IMR-90 (cell line): ENCODE measurements around the gene BRF1. TPM values are rescaled to one million over a fixed set of nuclear protein-coding genes. Genes with fewer than 3 reads are reported as not detected.

Experiments
- ATAC-seq: fragments of 200-7000 bp; cut with Tn5 transposase; 2 replicates; pipeline ENCODE4 v1.9.1; 2020; ENCODE audit warnings: low read depth, mild to moderate bottlenecking, moderate library complexity
- BruUV-seq: library from RNA; stranded (reverse); fragments of 400-500 nt; replicated peaks from 2 replicates; lab custom pipeline; 2021; lab: Mats Ljungman, UMichigan
- CTCF ChIA-PET: fragments of 300-600 bp; formaldehyde crosslinking; extraction: SDS; loops from one replicate; lab custom pipeline; 2021; ENCODE audit warnings: antibody characterized with exemption; lab: Yijun Ruan, JAX
- POLR2A ChIA-PET: fragments of 300-600 bp; sonication (Branson Sonifier 250); formaldehyde crosslinking; loops from one replicate; lab custom pipeline; 2022; ENCODE audit warnings: antibody characterized with exemption; ENCODE audit not compliant: unreplicated experiment; lab: Charles Lee
- DNase-seq: peaks from one replicate; pipeline ENCODE4 v3.0.0; 2013
- H2AFZ ChIP-seq: replicated peaks from 2 replicates; pipeline ENCODE3; 2013; ENCODE audit warnings: low read length, mild to moderate bottlenecking; ENCODE audit not compliant: poor library complexity
- H2AK5ac ChIP-seq: 2 replicates; pipeline ENCODE4 v1.6.1; 2013; ENCODE audit warnings: low read depth, low read length, inconsistent platforms
- H2AK9ac ChIP-seq: replicated peaks from 2 replicates; pipeline ENCODE3; 2013; ENCODE audit warnings: mild to moderate bottlenecking, low read depth, low read length, moderate library complexity; ENCODE audit not compliant: poor library complexity
- H2BK120ac ChIP-seq: 2 replicates; pipeline ENCODE4 v1.6.1; 2013; ENCODE audit warnings: low read depth, low read length, inconsistent platforms
- H2BK15ac ChIP-seq: 3 replicates; pipeline ENCODE4 v1.6.1; 2013; ENCODE audit warnings: low read depth, low read length, inconsistent platforms
- H2BK20ac ChIP-seq: 2 replicates; pipeline ENCODE4 v1.6.1; 2013; ENCODE audit warnings: low read depth, mild to moderate bottlenecking, inconsistent platforms, low read length, moderate library complexity
- H2BK5ac ChIP-seq: 2 replicates; pipeline ENCODE4 v1.6.1; 2013; ENCODE audit warnings: mild to moderate bottlenecking, low read depth, low read length, inconsistent platforms; ENCODE audit not compliant: poor library complexity, severe bottlenecking
- H3K14ac ChIP-seq: replicated peaks from 2 replicates; pipeline ENCODE4 v1.6.1; 2013; ENCODE audit warnings: low read depth, low read length, inconsistent platforms
- H3K18ac ChIP-seq: 2 replicates; pipeline ENCODE4 v1.6.1; 2013; ENCODE audit warnings: low read depth, low read length, control low read depth
- H3K23ac ChIP-seq: 2 replicates; pipeline ENCODE4 v1.6.1; 2013; ENCODE audit warnings: low read depth, low read length, inconsistent platforms
- H3K27ac ChIP-seq: 2 replicates; pipeline ENCODE4 v1.5.1; 2013; ENCODE audit warnings: mild to moderate bottlenecking, control low read depth, low read length; ENCODE audit not compliant: insufficient read depth
- H3K27me3 ChIP-seq: 2 replicates; pipeline ENCODE4 v1.6.1; 2013; ENCODE audit warnings: low read length; ENCODE audit not compliant: control insufficient read depth, insufficient read depth
- H3K36me3 ChIP-seq: 2 replicates; pipeline ENCODE4 v1.6.1; 2013; ENCODE audit warnings: low read length, mixed read lengths; ENCODE audit not compliant: control insufficient read depth, insufficient read depth
- H3K4ac ChIP-seq: 2 replicates; pipeline ENCODE4 v1.6.1; 2013; ENCODE audit warnings: low read depth, low read length, inconsistent platforms
- H3K4me1 ChIP-seq: 2 replicates; pipeline ENCODE4 v1.6.1; 2013; ENCODE audit warnings: low read length, mixed read lengths; ENCODE audit not compliant: control insufficient read depth, insufficient read depth
- H3K4me2 ChIP-seq: 2 replicates; pipeline ENCODE4 v1.6.1; 2013; ENCODE audit warnings: low read depth, mild to moderate bottlenecking, control low read depth, low read length, moderate library complexity
- H3K4me3 ChIP-seq: 2 replicates; pipeline ENCODE4 v1.5.1; 2013; ENCODE audit warnings: low read depth, mild to moderate bottlenecking, control low read depth, low read length, moderate library complexity; ENCODE audit not compliant: insufficient read depth
- H3K56ac ChIP-seq: 2 replicates; pipeline ENCODE4 v1.6.1; 2013; ENCODE audit warnings: low read length, inconsistent platforms; ENCODE audit not compliant: insufficient read depth; ENCODE audit errors: extremely low read depth
- H3K79me1 ChIP-seq, 2 experiments: 2 replicates each; pipeline ENCODE4 v1.6.1; 2013; ENCODE audit warnings: low read length in 2 of 2, inconsistent platforms in 1 of 2, low read depth in 1 of 2
- H3K9ac ChIP-seq: 2 replicates; pipeline ENCODE4 v1.6.1; 2013; ENCODE audit warnings: low read depth, low read length, control low read depth
- H3K9me1 ChIP-seq: 2 replicates; pipeline ENCODE4 v1.6.1; 2013; ENCODE audit warnings: low read length, inconsistent platforms; ENCODE audit not compliant: insufficient read depth
- H3K9me3 ChIP-seq: 2 replicates; pipeline ENCODE4 v1.6.1; 2013; ENCODE audit warnings: low read length; ENCODE audit not compliant: control insufficient read depth, insufficient read depth
- H4K20me1 ChIP-seq: 2 replicates; pipeline ENCODE4 v1.6.1; 2013; ENCODE audit warnings: low read length, inconsistent platforms; ENCODE audit not compliant: insufficient read depth
- H4K5ac ChIP-seq: 2 replicates; pipeline ENCODE4 v1.6.1; 2013; ENCODE audit warnings: mild to moderate bottlenecking, low read depth, low read length, control low read depth
- H4K8ac ChIP-seq, 2 experiments: 2 replicates each; pipeline ENCODE4 v1.6.1; 2013; ENCODE audit warnings: low read depth in 2 of 2, low read length in 2 of 2, control low read depth in 1 of 2, inconsistent platforms in 1 of 2
- H4K91ac ChIP-seq: 2 replicates; pipeline ENCODE4 v1.6.1; 2013; ENCODE audit warnings: low read depth, low read length, inconsistent platforms; ENCODE audit not compliant: insufficient read depth
- BHLHE40 ChIP-seq: fragments of 150-350 bp; IDR thresholded peaks from 2 replicates; pipeline ENCODE4 v1.6.1; 2016; ENCODE audit warnings: mild to moderate bottlenecking, low read depth, low read length
- CEBPB ChIP-seq: IDR thresholded peaks from 2 replicates; pipeline ENCODE4 v1.6.1; 2012; ENCODE audit warnings: low read depth, low read length, improper control_type of control experiment
- CHD1 ChIP-seq: IDR thresholded peaks from 2 replicates; pipeline ENCODE4 v1.6.1; 2012; ENCODE audit warnings: low read depth, low read length, improper control_type of control experiment
- FOS ChIP-seq: fragments of 150-350 bp; IDR thresholded peaks from 2 replicates; pipeline ENCODE4 v1.6.1; 2016; ENCODE audit warnings: low read depth, low read length
- MAFK ChIP-seq: IDR thresholded peaks from 2 replicates; pipeline ENCODE4 v1.6.1; 2012; ENCODE audit warnings: low read depth, low read length, improper control_type of control experiment
- MAZ ChIP-seq: IDR thresholded peaks from 2 replicates; pipeline ENCODE4 v1.6.1; 2012; ENCODE audit warnings: low read depth, mild to moderate bottlenecking, low read length, improper control_type of control experiment, moderate library complexity, borderline replicate concordance
- MXI1 ChIP-seq: IDR thresholded peaks from 2 replicates; pipeline ENCODE4 v1.6.1; 2012; ENCODE audit warnings: low read depth, mild to moderate bottlenecking, low read length, moderate library complexity, borderline replicate concordance
- NFE2L2 ChIP-seq: fragments of 150-350 bp; IDR thresholded peaks from 2 replicates; pipeline ENCODE4 v1.6.1; 2016; ENCODE audit warnings: low read depth, mild to moderate bottlenecking, low read length
- POLR2A ChIP-seq: IDR thresholded peaks from 2 replicates; pipeline ENCODE4 v1.6.1; 2012; ENCODE audit warnings: mild to moderate bottlenecking, low read depth, low read length
- RCOR1 ChIP-seq: IDR thresholded peaks from 2 replicates; pipeline ENCODE4 v1.6.1; 2012; ENCODE audit warnings: mild to moderate bottlenecking, low read length, improper control_type of control experiment; ENCODE audit not compliant: insufficient replicate concordance
- RFX5 ChIP-seq: IDR thresholded peaks from 2 replicates; pipeline ENCODE4 v1.8.0; 2012; ENCODE audit warnings: low read depth, mild to moderate bottlenecking, low read length, moderate library complexity
- SMC3 ChIP-seq: fragments of 150-350 bp; IDR thresholded peaks from 2 replicates; pipeline ENCODE4 v1.6.1; 2016; ENCODE audit warnings: low read depth, mild to moderate bottlenecking, antibody characterized with exemption, low read length, moderate library complexity
- USF2 ChIP-seq: fragments of 150-350 bp; IDR thresholded peaks from 2 replicates; pipeline ENCODE4 v1.6.1; 2017; ENCODE audit warnings: mild to moderate bottlenecking, antibody characterized with exemption, low read length, low read depth
- WGBS, 2 experiments: methylation state at CpG; one replicate each; pipeline versions ENCODE4 v1.1.5 to v1.1.7; 2013; ENCODE audit warnings: missing lambda C conversion rate in 2 of 2; ENCODE audit not compliant: insufficient read length in 1 of 2; ENCODE audit errors: extremely low coverage in 2 of 2; 5-methylcytosine and 5-hydroxymethylcytosine counted together
- dilution Hi-C: fragments of 300-500 bp; cut with HindIII; formaldehyde crosslinking; loops from one replicate; pipeline ENCODE4 v1.14.3; 2018; ENCODE audit warnings: low sequenced_read_pairs; ENCODE audit not compliant: unreplicated experiment
- in situ Hi-C: fragments of 300-500 bp; cut with MboI; formaldehyde crosslinking; loops from 3 replicates; pipeline ENCODE4 v1.14.3; 2019; ENCODE audit warnings: low sequenced_read_pairs, inconsistent platforms, mixed read lengths
- intact Hi-C: fragments of 100-400 bp; cut with micrococcal nuclease; formaldehyde crosslinking; loops from 2 replicates; pipeline ENCODE4 v1.10.0; 2022
- polyA plus RNA-seq, 3 experiments: library from polyadenylated mRNA; depleted of rRNA; stranded (reverse); fragments of >200 nt; gene quantifications; 2 replicates each; pipeline ENCODE4 v1.2.3, GENCODE V29; 2012; ENCODE audit warnings: low replicate concordance in 1 of 3
- total RNA-seq: library from RNA; depleted of rRNA; stranded (reverse); fragments of >200 nt; gene quantifications from 2 replicates; pipeline ENCODE4 v1.2.3, GENCODE V29; 2012
- TF ChIP-seq, protein P1 (sequence below): fragments of 150-350 bp; IDR thresholded peaks from 2 replicates; pipeline ENCODE4 v1.6.1; 2016; ENCODE audit warnings: low read depth, mild to moderate bottlenecking, low read length, moderate library complexity, borderline replicate concordance

BRF1 gene
- total and polyA plus RNA-seq, 2 of the 4 experiments (the other 2 are of a cell fraction) = 12.4 to 16.7 TPM

DNA sequence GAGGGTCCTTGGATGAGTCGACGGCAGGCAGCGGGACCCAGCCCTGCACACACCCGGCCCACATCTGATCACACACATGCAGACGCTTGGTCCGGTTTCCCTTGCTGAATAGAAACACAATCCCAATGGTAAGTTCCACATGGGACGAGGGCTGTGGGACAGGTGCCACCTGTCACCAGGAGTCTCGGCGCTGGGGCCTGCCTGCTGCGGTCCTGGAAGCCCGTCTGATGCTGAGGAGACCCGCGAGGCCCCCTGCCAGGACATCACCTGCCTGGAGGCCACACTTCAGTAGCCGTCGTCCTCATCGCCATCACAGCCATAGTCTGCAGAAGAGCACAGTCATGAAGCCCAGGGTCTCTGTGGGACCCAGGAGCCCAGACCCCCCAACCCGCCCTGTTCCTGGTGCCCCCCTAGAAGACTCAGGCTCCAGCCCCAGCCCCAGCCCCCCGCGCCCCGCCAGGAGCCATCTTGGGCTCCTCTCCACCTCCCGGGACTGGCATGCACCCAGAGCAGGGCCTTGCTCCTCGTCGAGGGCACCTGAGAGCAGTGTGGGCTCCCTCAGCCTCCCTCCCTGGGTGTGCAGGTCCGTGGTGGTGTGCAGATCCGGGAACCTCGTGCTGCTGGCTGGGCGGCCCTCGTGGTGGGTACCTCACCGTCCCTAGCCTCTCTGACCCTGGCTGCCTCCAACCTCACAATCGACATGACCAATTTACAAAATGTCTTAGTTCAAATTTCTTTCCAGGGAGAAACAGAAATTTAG lies 90.4 kb downstream of the BRF1 start:
- Histone ChIP-seq H3K4me3 (no peak overlapping the region), H2BK5ac (no peak overlapping the region), H3K14ac (no peak overlapping the region), H3K79me1 (peaks cover 6% of the 10 kb centered on the region in 2 experiments; a peak in 2 of 4 replicates), H3K4ac (no peak overlapping the region), H3K23ac (no peak overlapping the region), H3K4me1 (no peaks in the 10 kb centered on the region), H2BK20ac (no peak overlapping the region), H3K9me3 (no peaks in the 10 kb centered on the region), H3K56ac (no peak overlapping the region), H4K5ac (no peak overlapping the region), H2AFZ (no peak overlapping the region), H3K4me2 (no peak overlapping the region), H2AK5ac (no peak overlapping the region), H3K27me3 (no peaks in the 10 kb centered on the region), H3K9ac (no peak overlapping the region), H2BK120ac (no peak overlapping the region), H2BK15ac (no peak overlapping the region), H3K9me1 (peaks cover 5% of the 10 kb centered on the region), H3K36me3 (peaks cover 17% of the 10 kb centered on the region), H2AK9ac (no peak overlapping the region), H4K91ac (no peak overlapping the region), H3K18ac (no peak overlapping the region), H4K8ac (no peak overlapping the region), H4K20me1 (peaks cover 5% of the 10 kb centered on the region), H3K27ac (no peak overlapping the region)
- ChIA-PET POLR2A (no interaction called here), CTCF (no interaction called here)
- dilution Hi-C loops (no loop called here), in situ Hi-C loops (no loop called here), intact Hi-C loops (no loop called here)
- 93% methylated on average over 17 of the region's 30 CpGs; no CpG with 5 or more reads in 1 of the 2 experiments for WGBS, 2 experiments
- ATAC-seq (no peak), DNase-seq (no peak)
- BruUV-seq = no TSS peak
- TF ChIP-seq MAFK (no peak), FOS (no peak), NFE2L2 (no peak), CEBPB (no peak), POLR2A (no peak), MXI1 (no peak), USF2 (no peak), SMC3 (no peak), CHD1 (no peak), RFX5 (no peak), MAZ (no peak), BHLHE40 (no peak), RCOR1 (no peak)
- TF ChIP-seq, protein P1, sequence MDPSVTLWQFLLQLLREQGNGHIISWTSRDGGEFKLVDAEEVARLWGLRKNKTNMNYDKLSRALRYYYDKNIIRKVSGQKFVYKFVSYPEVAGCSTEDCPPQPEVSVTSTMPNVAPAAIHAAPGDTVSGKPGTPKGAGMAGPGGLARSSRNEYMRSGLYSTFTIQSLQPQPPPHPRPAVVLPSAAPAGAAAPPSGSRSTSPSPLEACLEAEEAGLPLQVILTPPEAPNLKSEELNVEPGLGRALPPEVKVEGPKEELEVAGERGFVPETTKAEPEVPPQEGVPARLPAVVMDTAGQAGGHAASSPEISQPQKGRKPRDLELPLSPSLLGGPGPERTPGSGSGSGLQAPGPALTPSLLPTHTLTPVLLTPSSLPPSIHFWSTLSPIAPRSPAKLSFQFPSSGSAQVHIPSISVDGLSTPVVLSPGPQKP = no peak
